GM23338 (cell line): Measurements from ENCODE around the gene LRRFIP1. TPM values are rescaled to one million over a fixed set of nuclear protein-coding genes. Genes with fewer than 3 reads are reported as not detected.

ENCODE experiments used
- ATAC-seq: fragments of 200-7000 bp; cut with Tn5 transposase; 3 replicates; pipeline ENCODE4 v1.9.1; 2020
- DNase-seq: peaks from one replicate; pipeline ENCODE4 v3.0.0-alpha.2; 2015; ENCODE audit warnings: low spot score
- H2AFZ ChIP-seq: fragments of 200-600 bp; sonication (generic); 2 replicates; pipeline ENCODE4 v1.8.0; 2016; ENCODE audit warnings: antibody characterized with exemption, mild to moderate bottlenecking, moderate library complexity
- H3F3A ChIP-seq: fragments of 200-600 bp; sonication (generic); replicated peaks from 2 replicates; pipeline ENCODE4 v1.8.0; 2017; ENCODE audit warnings: antibody characterized with exemption, mixed run types, low read depth
- H3K27ac ChIP-seq: fragments of 200-600 bp; sonication (generic); 2 replicates; pipeline ENCODE4 v1.6.1; 2016; ENCODE audit warnings: low read depth
- H3K27me3 ChIP-seq: fragments of 200-600 bp; sonication (generic); 2 replicates; pipeline ENCODE4 v1.8.0; 2016; ENCODE audit warnings: mild to moderate bottlenecking, mixed run types, moderate library complexity; ENCODE audit not compliant: insufficient read depth
- H3K36me3 ChIP-seq: fragments of 200-600 bp; sonication (generic); 2 replicates; pipeline ENCODE4 v1.8.0; 2016; ENCODE audit warnings: mild to moderate bottlenecking; ENCODE audit not compliant: insufficient read depth
- H3K4me1 ChIP-seq: fragments of 200-600 bp; sonication (generic); 2 replicates; pipeline ENCODE4 v1.8.0; 2016; ENCODE audit warnings: mild to moderate bottlenecking, moderate library complexity; ENCODE audit not compliant: insufficient read depth
- H3K4me2 ChIP-seq: fragments of 200-600 bp; sonication (generic); 2 replicates; pipeline ENCODE4 v1.7.1; 2017; ENCODE audit warnings: mixed run types
- H3K4me3 ChIP-seq: fragments of 200-600 bp; sonication (generic); 2 replicates; pipeline ENCODE4 v1.6.1; 2016; ENCODE audit warnings: mixed run types
- H3K79me2 ChIP-seq: fragments of 200-600 bp; sonication (generic); replicated peaks from 2 replicates; pipeline ENCODE4 v1.8.0; 2017; ENCODE audit warnings: mild to moderate bottlenecking; ENCODE audit not compliant: insufficient read depth
- H3K9me2 ChIP-seq: fragments of 200-600 bp; sonication (generic); 2 replicates; pipeline ENCODE4 v1.8.0; 2017; ENCODE audit not compliant: insufficient read depth
- H4K20me1 ChIP-seq: fragments of 200-600 bp; sonication (generic); replicated peaks from 2 replicates; pipeline ENCODE4 v1.8.0; 2017; ENCODE audit warnings: mild to moderate bottlenecking; ENCODE audit not compliant: insufficient read depth
- H3K27ac Mint-ChIP-seq: 2 replicates; pipeline ENCODE4 v1.8.0; 2020; ENCODE audit warnings: inconsistent platforms, mild to moderate bottlenecking, moderate library complexity, mixed read lengths
- H3K27me3 Mint-ChIP-seq: 3 replicates; pipeline ENCODE4 v1.8.0; 2022; ENCODE audit warnings: low read depth, mild to moderate bottlenecking, moderate library complexity, mixed read lengths, inconsistent platforms; ENCODE audit not compliant: insufficient read depth, poor library complexity
- H3K36me3 Mint-ChIP-seq: 3 replicates; pipeline ENCODE4 v1.8.0; 2021; ENCODE audit warnings: low read depth, mild to moderate bottlenecking, inconsistent platforms, moderate library complexity, mixed read lengths
- H3K4me1 Mint-ChIP-seq: 3 replicates; pipeline ENCODE4 v1.8.0; 2020; ENCODE audit warnings: mild to moderate bottlenecking, inconsistent platforms, mixed read lengths
- H3K4me3 Mint-ChIP-seq: 3 replicates; pipeline ENCODE4 v1.8.0; 2021; ENCODE audit warnings: moderate library complexity, mild to moderate bottlenecking, inconsistent platforms, mixed read lengths
- H3K9me3 Mint-ChIP-seq: 3 replicates; pipeline ENCODE4 v1.8.0; 2020; ENCODE audit warnings: moderate library complexity, mild to moderate bottlenecking, inconsistent platforms, mixed read lengths
- CREB1 ChIP-seq: fragments of 250-450 bp; sonication (Bioruptor Pico); IDR thresholded peaks from 2 replicates; pipeline ENCODE4 v1.5.0; 2020; ENCODE audit warnings: low read depth, mild to moderate bottlenecking, moderate library complexity
- ETS1 ChIP-seq: IDR thresholded peaks from 2 replicates; pipeline ENCODE4 v1.6.1; 2016; ENCODE audit warnings: antibody characterized with exemption
- EZH2 ChIP-seq: fragments of 200-600 bp; sonication (generic); IDR thresholded peaks from one replicate; pipeline ENCODE4 v1.8.0; 2017; ENCODE audit warnings: antibody characterized with exemption, mild to moderate bottlenecking, low read depth; ENCODE audit not compliant: unreplicated experiment
- EZH2phosphoT487 ChIP-seq: fragments of 200-600 bp; sonication (generic); IDR thresholded peaks from one replicate; pipeline ENCODE4 v1.8.1; 2018; ENCODE audit warnings: antibody characterized with exemption; ENCODE audit not compliant: unreplicated experiment
- JUNB ChIP-seq: IDR thresholded peaks from one replicate; pipeline ENCODE4 v1.6.1; 2016; ENCODE audit warnings: antibody characterized with exemption; ENCODE audit not compliant: unreplicated experiment
- NANOG ChIP-seq: IDR thresholded peaks from 2 replicates; pipeline ENCODE4 v1.6.1; 2016; ENCODE audit warnings: antibody characterized with exemption, borderline replicate concordance
- POLR2AphosphoS5 ChIP-seq: IDR thresholded peaks from 2 replicates; pipeline ENCODE4 v1.6.1; 2016; ENCODE audit warnings: antibody characterized with exemption, low read depth
- STAT1 ChIP-seq: IDR thresholded peaks from one replicate; pipeline ENCODE4 v1.6.1; 2016; ENCODE audit warnings: antibody characterized with exemption; ENCODE audit not compliant: unreplicated experiment
- ZNF114 ChIP-seq: fragments of 250-450 bp; sonication (Bioruptor Pico); IDR thresholded peaks from 2 replicates; pipeline ENCODE4 v1.5.0; 2020; ENCODE audit warnings: mild to moderate bottlenecking, moderate library complexity
- ZNF331 ChIP-seq: fragments of 250-450 bp; sonication (Bioruptor Pico); IDR thresholded peaks from 2 replicates; pipeline ENCODE4 v1.5.0; 2020; ENCODE audit warnings: low read depth, mild to moderate bottlenecking, moderate library complexity
- polyA plus RNA-seq: library from polyadenylated mRNA; unstranded; fragments of >200 nt; fragmentation: Nextera tagmentation; extraction: Ambion mirVana; gene quantifications from 2 replicates; pipeline ENCODE4 v1.2.1, GENCODE V29; 2016
- total RNA-seq: library from RNA; depleted of rRNA; stranded (reverse); fragments of >200 nt; shearing (Covaris generic); gene quantifications from 2 replicates; pipeline ENCODE4 v1.2.3, GENCODE V29; 2014
- TF ChIP-seq, protein P1 (sequence below): fragments of 250-450 bp; sonication (Bioruptor Pico); IDR thresholded peaks from 2 replicates; pipeline ENCODE4 v1.5.0; 2020; ENCODE audit warnings: mild to moderate bottlenecking, moderate library complexity
- TF ChIP-seq, protein P2 (sequence below): IDR thresholded peaks from one replicate; pipeline ENCODE4 v1.6.1; 2018; ENCODE audit warnings: antibody characterized with exemption; ENCODE audit not compliant: unreplicated experiment
- TF ChIP-seq, protein P3 (sequence below), 2 experiments: fragments of 200-600 bp in 1 of 2; sonication (generic) in 1 of 2; conservative IDR thresholded peaks; 2 replicates each; pipeline versions ENCODE4 v1.5.1 to v1.6.1; 2016 to 2017; ENCODE audit warnings: antibody characterized with exemption in 2 of 2, low read depth in 2 of 2, mild to moderate bottlenecking in 2 of 2, moderate library complexity in 1 of 2

Gene LRRFIP1
- total and polyA plus RNA-seq, 2 experiments from 2014 or later = 59.6 to 178 TPM

DNA sequence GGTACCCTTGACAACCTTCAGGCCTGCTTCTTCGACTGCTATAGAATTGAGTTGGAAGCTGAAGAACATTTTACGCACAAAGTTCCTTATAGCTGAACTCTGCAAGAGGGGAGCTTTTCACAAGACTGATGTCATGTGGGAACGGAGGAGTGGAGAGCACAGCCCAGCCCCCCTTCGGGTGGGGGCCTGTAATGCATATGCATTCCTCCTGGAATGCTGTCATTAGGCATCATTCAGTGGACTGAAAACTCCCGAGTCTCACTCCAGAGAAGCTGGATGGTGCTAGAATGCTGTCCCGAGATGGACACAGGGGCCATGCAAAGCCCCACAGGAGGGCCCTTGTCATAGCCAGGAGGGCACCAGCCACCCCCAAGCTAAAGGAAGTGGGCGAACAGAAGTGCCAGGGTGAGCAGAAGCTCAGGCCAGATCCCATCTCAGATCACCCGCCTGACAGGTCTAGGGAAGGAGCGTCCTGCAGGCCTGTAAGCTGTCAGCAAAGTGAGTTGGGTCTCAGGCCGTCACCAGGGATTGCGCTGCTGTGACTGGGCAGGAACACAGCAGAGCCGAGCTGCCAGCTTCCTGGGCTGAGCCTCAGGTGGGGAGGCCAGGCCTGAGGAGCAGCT lies 127.3 kb downstream of the LRRFIP1 start:
- H3K4me1 Mint-ChIP-seq = no peaks in the 10 kb centered on the region
- Histone ChIP-seq H3K27me3 (no peaks in the 10 kb centered on the region), H3K36me3 (peaks cover 35% of the 10 kb centered on the region), H4K20me1 (peaks cover 7% of the 10 kb centered on the region; the same call in 1 of the 2 replicates), H3F3A (peaks cover 4% of the 10 kb centered on the region; the same call in 1 of the 2 replicates), H3K4me1 (no peaks in the 10 kb centered on the region), H3K79me2 (no peaks in the 10 kb centered on the region), H3K9me2 (no peaks in the 10 kb centered on the region), H3K4me3 (no peak overlapping the region), H2AFZ (no peak overlapping the region), H3K4me2 (no peak overlapping the region), H3K27ac (no peak overlapping the region)
- TF ChIP-seq POLR2AphosphoS5 = no peak
- TF ChIP-seq NANOG = no peak
- no peak for TF ChIP-seq JUNB
- TF ChIP-seq ETS1 = no peak
- TF ChIP-seq, protein P1, sequence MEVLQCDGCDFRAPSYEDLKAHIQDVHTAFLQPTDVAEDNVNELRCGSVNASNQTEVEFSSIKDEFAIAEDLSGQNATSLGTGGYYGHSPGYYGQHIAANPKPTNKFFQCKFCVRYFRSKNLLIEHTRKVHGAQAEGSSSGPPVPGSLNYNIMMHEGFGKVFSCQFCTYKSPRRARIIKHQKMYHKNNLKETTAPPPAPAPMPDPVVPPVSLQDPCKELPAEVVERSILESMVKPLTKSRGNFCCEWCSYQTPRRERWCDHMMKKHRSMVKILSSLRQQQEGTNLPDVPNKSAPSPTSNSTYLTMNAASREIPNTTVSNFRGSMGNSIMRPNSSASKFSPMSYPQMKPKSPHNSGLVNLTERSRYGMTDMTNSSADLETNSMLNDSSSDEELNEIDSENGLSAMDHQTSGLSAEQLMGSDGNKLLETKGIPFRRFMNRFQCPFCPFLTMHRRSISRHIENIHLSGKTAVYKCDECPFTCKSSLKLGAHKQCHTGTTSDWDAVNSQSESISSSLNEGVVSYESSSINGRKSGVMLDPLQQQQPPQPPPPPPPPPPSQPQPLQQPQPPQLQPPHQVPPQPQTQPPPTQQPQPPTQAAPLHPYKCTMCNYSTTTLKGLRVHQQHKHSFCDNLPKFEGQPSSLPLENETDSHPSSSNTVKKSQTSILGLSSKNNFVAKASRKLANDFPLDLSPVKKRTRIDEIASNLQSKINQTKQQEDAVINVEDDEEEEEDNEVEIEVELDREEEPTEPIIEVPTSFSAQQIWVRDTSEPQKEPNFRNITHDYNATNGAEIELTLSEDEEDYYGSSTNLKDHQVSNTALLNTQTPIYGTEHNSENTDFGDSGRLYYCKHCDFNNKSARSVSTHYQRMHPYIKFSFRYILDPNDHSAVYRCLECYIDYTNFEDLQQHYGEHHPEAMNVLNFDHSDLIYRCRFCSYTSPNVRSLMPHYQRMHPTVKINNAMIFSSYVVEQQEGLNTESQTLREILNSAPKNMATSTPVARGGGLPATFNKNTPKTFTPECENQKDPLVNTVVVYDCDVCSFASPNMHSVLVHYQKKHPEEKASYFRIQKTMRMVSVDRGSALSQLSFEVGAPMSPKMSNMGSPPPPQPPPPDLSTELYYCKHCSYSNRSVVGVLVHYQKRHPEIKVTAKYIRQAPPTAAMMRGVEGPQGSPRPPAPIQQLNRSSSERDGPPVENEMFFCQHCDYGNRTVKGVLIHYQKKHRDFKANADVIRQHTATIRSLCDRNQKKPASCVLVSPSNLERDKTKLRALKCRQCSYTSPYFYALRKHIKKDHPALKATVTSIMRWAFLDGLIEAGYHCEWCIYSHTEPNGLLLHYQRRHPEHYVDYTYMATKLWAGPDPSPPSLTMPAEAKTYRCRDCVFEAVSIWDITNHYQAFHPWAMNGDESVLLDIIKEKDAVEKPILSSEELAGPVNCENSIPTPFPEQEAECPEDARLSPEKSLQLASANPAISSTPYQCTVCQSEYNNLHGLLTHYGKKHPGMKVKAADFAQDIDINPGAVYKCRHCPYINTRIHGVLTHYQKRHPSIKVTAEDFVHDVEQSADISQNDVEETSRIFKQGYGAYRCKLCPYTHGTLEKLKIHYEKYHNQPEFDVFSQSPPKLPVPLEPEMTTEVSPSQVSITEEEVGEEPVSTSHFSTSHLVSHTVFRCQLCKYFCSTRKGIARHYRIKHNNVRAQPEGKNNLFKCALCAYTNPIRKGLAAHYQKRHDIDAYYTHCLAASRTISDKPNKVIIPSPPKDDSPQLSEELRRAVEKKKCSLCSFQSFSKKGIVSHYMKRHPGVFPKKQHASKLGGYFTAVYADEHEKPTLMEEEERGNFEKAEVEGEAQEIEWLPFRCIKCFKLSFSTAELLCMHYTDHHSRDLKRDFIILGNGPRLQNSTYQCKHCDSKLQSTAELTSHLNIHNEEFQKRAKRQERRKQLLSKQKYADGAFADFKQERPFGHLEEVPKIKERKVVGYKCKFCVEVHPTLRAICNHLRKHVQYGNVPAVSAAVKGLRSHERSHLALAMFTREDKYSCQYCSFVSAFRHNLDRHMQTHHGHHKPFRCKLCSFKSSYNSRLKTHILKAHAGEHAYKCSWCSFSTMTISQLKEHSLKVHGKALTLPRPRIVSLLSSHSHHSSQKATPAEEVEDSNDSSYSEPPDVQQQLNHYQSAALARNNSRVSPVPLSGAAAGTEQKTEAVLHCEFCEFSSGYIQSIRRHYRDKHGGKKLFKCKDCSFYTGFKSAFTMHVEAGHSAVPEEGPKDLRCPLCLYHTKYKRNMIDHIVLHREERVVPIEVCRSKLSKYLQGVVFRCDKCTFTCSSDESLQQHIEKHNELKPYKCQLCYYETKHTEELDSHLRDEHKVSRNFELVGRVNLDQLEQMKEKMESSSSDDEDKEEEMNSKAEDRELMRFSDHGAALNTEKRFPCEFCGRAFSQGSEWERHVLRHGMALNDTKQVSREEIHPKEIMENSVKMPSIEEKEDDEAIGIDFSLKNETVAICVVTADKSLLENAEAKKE = no peak
- TF ChIP-seq, protein P2, sequence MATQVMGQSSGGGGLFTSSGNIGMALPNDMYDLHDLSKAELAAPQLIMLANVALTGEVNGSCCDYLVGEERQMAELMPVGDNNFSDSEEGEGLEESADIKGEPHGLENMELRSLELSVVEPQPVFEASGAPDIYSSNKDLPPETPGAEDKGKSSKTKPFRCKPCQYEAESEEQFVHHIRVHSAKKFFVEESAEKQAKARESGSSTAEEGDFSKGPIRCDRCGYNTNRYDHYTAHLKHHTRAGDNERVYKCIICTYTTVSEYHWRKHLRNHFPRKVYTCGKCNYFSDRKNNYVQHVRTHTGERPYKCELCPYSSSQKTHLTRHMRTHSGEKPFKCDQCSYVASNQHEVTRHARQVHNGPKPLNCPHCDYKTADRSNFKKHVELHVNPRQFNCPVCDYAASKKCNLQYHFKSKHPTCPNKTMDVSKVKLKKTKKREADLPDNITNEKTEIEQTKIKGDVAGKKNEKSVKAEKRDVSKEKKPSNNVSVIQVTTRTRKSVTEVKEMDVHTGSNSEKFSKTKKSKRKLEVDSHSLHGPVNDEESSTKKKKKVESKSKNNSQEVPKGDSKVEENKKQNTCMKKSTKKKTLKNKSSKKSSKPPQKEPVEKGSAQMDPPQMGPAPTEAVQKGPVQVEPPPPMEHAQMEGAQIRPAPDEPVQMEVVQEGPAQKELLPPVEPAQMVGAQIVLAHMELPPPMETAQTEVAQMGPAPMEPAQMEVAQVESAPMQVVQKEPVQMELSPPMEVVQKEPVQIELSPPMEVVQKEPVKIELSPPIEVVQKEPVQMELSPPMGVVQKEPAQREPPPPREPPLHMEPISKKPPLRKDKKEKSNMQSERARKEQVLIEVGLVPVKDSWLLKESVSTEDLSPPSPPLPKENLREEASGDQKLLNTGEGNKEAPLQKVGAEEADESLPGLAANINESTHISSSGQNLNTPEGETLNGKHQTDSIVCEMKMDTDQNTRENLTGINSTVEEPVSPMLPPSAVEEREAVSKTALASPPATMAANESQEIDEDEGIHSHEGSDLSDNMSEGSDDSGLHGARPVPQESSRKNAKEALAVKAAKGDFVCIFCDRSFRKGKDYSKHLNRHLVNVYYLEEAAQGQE = no peak
- no peak for TF ChIP-seq CREB1 (CRISPR knock-in tag)
- TF ChIP-seq EZH2phosphoT487 = no peak
- no peak for TF ChIP-seq STAT1
- no peak for TF ChIP-seq ZNF114 (CRISPR knock-in tag)
- no peak for TF ChIP-seq ZNF331 (CRISPR knock-in tag)
- TF ChIP-seq, protein P3, sequence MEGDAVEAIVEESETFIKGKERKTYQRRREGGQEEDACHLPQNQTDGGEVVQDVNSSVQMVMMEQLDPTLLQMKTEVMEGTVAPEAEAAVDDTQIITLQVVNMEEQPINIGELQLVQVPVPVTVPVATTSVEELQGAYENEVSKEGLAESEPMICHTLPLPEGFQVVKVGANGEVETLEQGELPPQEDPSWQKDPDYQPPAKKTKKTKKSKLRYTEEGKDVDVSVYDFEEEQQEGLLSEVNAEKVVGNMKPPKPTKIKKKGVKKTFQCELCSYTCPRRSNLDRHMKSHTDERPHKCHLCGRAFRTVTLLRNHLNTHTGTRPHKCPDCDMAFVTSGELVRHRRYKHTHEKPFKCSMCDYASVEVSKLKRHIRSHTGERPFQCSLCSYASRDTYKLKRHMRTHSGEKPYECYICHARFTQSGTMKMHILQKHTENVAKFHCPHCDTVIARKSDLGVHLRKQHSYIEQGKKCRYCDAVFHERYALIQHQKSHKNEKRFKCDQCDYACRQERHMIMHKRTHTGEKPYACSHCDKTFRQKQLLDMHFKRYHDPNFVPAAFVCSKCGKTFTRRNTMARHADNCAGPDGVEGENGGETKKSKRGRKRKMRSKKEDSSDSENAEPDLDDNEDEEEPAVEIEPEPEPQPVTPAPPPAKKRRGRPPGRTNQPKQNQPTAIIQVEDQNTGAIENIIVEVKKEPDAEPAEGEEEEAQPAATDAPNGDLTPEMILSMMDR (conservative IDR thresholded peaks at IDR 0.05; ENCODE audit: low read depth in 2 of 2) = no peak
- TF ChIP-seq EZH2 = no peak
- H3K27me3 Mint-ChIP-seq = peaks cover 2% of the 10 kb centered on the region
- DNase-seq (no peak), ATAC-seq (no peak)
- H3K4me3 Mint-ChIP-seq = no peak overlapping the region
- H3K9me3 Mint-ChIP-seq = no peaks in the 10 kb centered on the region
- peaks cover 55% of the 10 kb centered on the region for H3K36me3 Mint-ChIP-seq
- H3K27ac Mint-ChIP-seq = no peak overlapping the region
